Psoas muscle (tissue), 8 donors: Measurements from ENCODE around the gene HADHA. TPM values are rescaled to one million over a fixed set of nuclear protein-coding genes. Genes with fewer than 3 reads are reported as not detected.

Experiments used
- ATAC-seq, 4 donors: fragments of 200-7000 bp; cut with Tn5 transposase; one replicate each; pipeline ENCODE4 v1.9.1; 2020; ENCODE audit warnings: moderate library complexity in 3 of 4, mild to moderate bottlenecking in 2 of 4
- DNase-seq, 2 donors: peaks; one replicate each; pipeline ENCODE4 v3.0.0-alpha.2; 2020
- H3K27ac ChIP-seq: fragments of 200-600 bp; one replicate; pipeline ENCODE4 v1.8.0; 2022
- H3K27me3 ChIP-seq, 3 donors: fragments of 200-600 bp in 1 of 3; one replicate each; pipeline versions ENCODE4 v1.6.1 to v1.8.0; 2013 to 2022; ENCODE audit warnings: low read length in 2 of 3, mild to moderate bottlenecking in 2 of 3, moderate library complexity in 1 of 3; ENCODE audit not compliant: insufficient read depth in 3 of 3
- H3K36me3 ChIP-seq, 2 donors: fragments of 200-600 bp in 1 of 2; one replicate each; pipeline versions ENCODE4 v1.6.1 to v1.8.0; 2013 to 2022; ENCODE audit warnings: low read depth in 1 of 2, mild to moderate bottlenecking in 1 of 2, moderate library complexity in 1 of 2; ENCODE audit not compliant: insufficient read depth in 1 of 2
- H3K4me1 ChIP-seq: fragments of 200-600 bp; one replicate; pipeline ENCODE4 v1.8.0; 2022
- H3K4me3 ChIP-seq: fragments of 200-600 bp; one replicate; pipeline ENCODE4 v1.8.0; 2022; ENCODE audit warnings: mild to moderate bottlenecking
- H3K9me3 ChIP-seq: fragments of 200-600 bp; one replicate; pipeline ENCODE4 v1.8.0; 2022
- WGBS, 3 donors: extraction: QIAGEN DNeasy Blood & Tissue Kit; methylation state at CpG; one replicate each; pipeline versions ENCODE4 v1.1.6 to v1.1.7; 2013; 5-methylcytosine and 5-hydroxymethylcytosine counted together
- intact Hi-C, 2 donors: fragments of 100-400 bp; cut with DNase I; formaldehyde crosslinking; loops; one replicate each; pipeline versions ENCODE4 v1.11.0 to v1.14.2; 2022
- polyA plus RNA-seq, 3 donors: library from polyadenylated mRNA; stranded (reverse); fragments of 200-250 nt; gene quantifications; one replicate each; pipeline ENCODE4 v1.2.3, GENCODE V29; 2013
- total RNA-seq, 4 donors: library from RNA; stranded (reverse); fragmentation: NEBNext Ultra II Directional in 2 of 4; extraction: Animal tissue kit (Norgen Biotek cat#: 25700) in 2 of 4; gene quantifications; one replicate each; pipeline versions ENCODE4 v1.2.1 to v1.2.4, GENCODE V29; 2021 to 2023
- TF ChIP-seq, protein P1 (sequence below): fragments of 200-600 bp; IDR thresholded peaks from one replicate; pipeline ENCODE4 v1.8.0; 2022; ENCODE audit warnings: antibody characterized with exemption
- donor health status: healthy with polysubstance abuse.
- donor health status: DM: no; HTN: no; CAD: no; lungs with moderate emphysema.
- donor health status: Bipolar disorder and iron deficiency.
- donor health status: healthy.
- donor health status: DM: yes; HTN: yes; CAD: no.
- donor health status: DM: no; HTN: no; CAD: no.
- donor health status: DM: no; HTN: no; CAD: no.
- donor health status: DM: yes; HTN: yes; CAD: no.

Gene HADHA
- total and polyA plus RNA-seq, 7 donors = 195 to 617 (median 350) TPM

DNA sequence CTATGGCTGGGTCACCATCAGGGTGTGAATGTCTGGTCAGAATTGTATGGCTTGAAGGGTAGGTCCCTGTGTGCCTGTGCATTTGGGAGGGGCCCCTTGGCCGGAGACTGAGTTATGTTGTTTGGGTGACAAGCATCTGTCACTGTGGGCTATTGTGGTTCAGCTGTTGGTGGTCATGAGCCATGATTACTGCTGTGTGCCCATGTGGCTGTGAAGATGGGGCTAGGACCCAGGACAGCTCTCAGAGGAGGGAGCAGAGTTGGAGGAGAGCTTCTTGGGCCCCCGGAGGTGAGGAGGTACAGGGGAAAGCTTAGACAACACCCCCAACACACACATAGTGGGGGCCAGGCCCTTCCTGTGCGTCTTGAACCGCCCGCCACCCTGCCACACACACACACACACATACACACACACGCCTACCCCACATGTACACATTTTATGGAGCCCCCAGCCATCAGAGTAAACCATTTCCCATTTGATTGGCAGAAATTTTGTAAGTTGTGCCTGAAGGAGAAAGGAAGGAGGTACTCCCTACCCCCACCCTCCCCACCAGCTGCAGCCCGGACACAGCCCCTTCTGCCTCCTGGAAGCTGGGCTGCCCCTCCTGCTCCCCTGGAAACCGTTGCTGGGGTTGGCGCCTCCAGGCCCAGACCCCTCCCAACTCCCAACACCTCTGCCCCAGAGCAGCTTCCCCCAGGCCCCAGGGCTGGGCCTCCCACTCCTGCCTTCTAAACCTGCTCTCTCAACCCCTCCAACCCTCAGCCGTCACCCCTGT lies 69.6 kb downstream of the HADHA start:
- Histone ChIP-seq H3K9me3 (no peaks in the 10 kb centered on the region), H3K27me3 (peaks cover 0 to 23% (median 16%) of the 10 kb centered on the region in 3 donors), H3K4me1 (peaks cover 7% of the 10 kb centered on the region), H3K27ac (no peak overlapping the region), H3K4me3 (no peak overlapping the region), H3K36me3 (no peaks in the 10 kb centered on the region)
- intact Hi-C loops = no loop called here
- 74 to 81% (median 81%) methylated on average over 10 of the region's 10 CpGs for WGBS, 3 donors
- ATAC-seq (no peak), DNase-seq (no peak)
- TF ChIP-seq, protein P1, sequence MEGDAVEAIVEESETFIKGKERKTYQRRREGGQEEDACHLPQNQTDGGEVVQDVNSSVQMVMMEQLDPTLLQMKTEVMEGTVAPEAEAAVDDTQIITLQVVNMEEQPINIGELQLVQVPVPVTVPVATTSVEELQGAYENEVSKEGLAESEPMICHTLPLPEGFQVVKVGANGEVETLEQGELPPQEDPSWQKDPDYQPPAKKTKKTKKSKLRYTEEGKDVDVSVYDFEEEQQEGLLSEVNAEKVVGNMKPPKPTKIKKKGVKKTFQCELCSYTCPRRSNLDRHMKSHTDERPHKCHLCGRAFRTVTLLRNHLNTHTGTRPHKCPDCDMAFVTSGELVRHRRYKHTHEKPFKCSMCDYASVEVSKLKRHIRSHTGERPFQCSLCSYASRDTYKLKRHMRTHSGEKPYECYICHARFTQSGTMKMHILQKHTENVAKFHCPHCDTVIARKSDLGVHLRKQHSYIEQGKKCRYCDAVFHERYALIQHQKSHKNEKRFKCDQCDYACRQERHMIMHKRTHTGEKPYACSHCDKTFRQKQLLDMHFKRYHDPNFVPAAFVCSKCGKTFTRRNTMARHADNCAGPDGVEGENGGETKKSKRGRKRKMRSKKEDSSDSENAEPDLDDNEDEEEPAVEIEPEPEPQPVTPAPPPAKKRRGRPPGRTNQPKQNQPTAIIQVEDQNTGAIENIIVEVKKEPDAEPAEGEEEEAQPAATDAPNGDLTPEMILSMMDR = no peak

DNA sequence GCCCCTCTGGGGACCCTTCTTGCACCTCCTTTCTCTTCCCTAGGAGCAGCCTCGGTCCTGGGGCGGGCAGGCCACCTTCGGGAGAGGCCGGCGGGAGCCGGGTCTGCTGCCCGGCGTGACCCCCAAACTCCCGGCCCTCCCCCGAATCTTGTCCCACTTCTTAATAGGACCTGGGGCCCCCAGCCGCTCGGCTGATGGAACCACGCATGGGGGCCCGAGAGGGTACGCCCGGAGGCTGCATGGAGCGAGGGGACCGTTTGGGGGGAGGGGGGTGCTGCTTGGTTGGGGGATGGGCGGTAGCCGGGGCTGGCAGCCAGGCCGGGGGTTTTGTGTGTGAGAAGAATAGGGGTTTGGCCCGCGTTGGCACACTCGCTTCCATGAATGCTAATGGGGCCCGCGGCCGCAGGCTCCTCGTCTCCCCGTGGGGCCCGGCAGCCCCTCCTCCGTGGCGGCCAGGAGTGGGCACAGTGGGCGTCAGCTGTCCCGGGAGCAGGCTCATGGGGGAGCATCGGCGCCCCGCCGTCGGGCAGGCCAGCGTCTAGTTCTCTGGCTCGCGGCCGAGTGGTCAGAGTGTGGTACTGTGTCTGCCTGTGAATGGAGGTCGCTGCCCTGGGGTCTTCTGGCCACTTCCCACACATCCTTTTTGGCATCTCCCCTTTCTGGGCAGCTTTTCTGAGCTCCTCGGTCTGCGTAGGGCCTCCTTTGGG lies 70.5 kb downstream of the HADHA start:
- no peaks in the 10 kb centered on the region for H3K9me3 ChIP-seq
- TF ChIP-seq, protein P1 = no peak
- peaks cover 0 to 23% (median 16%) of the 10 kb centered on the region in 3 donors for H3K27me3 ChIP-seq
- WGBS, 3 donors = 24 to 29% (median 28%) methylated on average over 43 to 46 of the region's 46 CpGs
- DNase-seq (no peak), ATAC-seq (no peak)
- peak overlapping the region; percentile 62 for H3K4me3 ChIP-seq
- no peaks in the 10 kb centered on the region for H3K36me3 ChIP-seq
- intact Hi-C loops = no loop called here
- H3K4me1 ChIP-seq = peaks cover under 1% of the 10 kb centered on the region
- no peak overlapping the region for H3K27ac ChIP-seq

DNA sequence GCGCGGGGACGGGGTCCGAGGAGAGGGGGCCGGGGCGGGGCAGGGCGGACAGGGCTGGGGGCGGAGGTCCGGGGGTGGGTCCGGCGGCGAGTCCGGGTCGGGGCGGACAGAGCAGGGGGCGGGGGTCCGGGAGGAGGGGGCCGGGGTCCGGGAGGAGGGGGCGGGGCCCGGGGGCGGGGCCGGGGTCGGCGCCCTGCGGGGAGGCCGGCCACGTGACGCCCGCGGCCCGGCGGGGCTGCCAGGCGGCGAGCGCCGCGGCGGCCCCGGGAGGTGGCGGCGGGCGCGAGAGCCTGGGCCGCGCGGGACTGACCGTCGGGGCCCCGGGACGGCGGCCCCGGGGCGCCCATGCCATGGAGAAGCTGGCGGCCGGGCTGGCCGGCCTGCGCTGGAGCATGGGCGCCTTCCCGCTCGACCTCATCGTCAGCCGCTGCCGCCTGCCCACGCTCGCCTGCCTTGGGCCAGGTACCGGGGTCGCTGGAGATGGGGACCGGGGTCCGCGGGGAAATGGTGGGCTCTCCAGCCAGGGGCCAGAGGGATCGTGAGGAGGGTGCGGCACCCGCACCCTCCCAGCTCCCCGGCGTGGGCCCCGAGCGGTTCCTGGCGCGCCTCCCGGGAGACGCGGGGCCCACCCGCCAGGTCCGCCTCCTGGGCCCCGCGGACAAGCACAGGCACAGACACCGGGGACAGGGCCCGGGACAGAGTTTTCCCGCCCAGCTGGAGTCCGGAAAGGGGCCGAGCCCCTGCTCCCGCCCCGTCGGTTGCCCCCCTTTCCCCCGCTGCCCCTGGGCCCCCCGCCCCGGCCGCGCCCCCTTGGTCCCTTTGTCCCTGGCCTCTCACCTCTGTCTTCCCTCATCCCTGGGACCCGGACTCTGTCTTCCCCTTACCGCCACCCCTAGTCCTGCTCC lies 71.3 kb downstream of the HADHA start, which contains the start of gene GAREM2:
GAREM2 (plus strand) TSS at position 218 of the 905 bp plus-strand sequence; CDS start at position 351, 133 bp downstream.
- H3K4me1 ChIP-seq = no peaks in the 10 kb centered on the region
- no peaks in the 10 kb centered on the region for H3K9me3 ChIP-seq
- peak within 1 kb of the TSS; percentile 62 for H3K4me3 ChIP-seq
- H3K27me3 ChIP-seq = peaks cover 0 to 23% (median 16%) of the 10 kb centered on the region in 3 donors
- H3K27ac ChIP-seq = no peak within 1 kb of the TSS
- intact Hi-C loops = no loop called here
- ATAC-seq = peak; percentile 17 to 42 (median 27)
- DNase-seq = no peak
- 1 to 4% (median 1%) methylated on average over 12 to 99 of the region's 102 CpGs for WGBS, 3 donors
- no peaks in the 10 kb centered on the region for H3K36me3 ChIP-seq
- TF ChIP-seq, protein P1 = no peak

DNA sequence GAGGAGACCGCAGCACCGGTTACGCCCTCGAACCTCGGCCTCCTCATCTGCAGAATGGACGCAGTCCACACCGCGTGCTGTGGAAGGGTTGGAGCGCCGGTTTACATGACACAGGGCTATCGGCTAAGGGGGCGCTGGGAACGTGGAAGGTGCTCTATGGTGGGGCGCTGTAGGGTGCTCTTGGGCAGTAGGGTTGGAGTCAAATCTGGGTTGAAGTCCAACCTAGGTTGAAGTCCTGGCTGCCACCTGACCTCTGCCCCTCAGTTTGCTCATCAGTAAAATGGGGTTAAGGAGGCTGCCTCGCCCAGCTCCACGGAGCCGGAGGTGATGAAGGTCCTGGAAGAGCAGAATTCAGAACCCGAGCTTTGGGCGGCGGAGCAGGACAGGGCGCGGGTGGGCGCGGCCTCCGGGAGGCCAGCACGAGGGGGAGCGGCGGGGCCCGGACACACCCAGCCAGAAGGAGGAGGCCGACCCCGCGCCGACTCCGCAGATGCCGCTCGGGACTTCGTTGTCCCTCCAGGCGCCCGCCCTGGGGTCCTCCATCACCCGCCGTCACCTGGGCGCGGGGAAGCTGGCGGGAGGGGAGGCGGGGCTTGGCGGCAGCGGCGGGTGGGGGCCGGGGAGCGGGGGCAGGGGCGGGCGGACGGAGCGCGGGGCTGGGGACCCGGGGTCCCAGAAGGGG lies 72.1 kb downstream of the HADHA start:
- Histone ChIP-seq H3K36me3 (no peaks in the 10 kb centered on the region), H3K27me3 (peaks cover 0 to 23% (median 16%) of the 10 kb centered on the region in 3 donors), H3K27ac (no peak overlapping the region), H3K4me3 (peak overlapping the region; percentile 52), H3K4me1 (no peaks in the 10 kb centered on the region), H3K9me3 (no peaks in the 10 kb centered on the region)
- WGBS, 3 donors = 20 to 34% (median 23%) methylated on average over 26 to 56 of the region's 56 CpGs
- DNase-seq = no peak
- intact Hi-C loops = no loop called here
- TF ChIP-seq, protein P1 = no peak
- ATAC-seq = no peak
